ENCODE data around the gene RPL14.
"Not testable (repeated sequence)": the region's sequence is repeated elsewhere in the genome, so short reads cannot be mapped to it uniquely, and the experiment has no call there.

RPL14 gene

GRCh38 chr3:40456940-40457823, at the start of gene RPL14:
Gene RPL14, plus strand, starts transcription at chr3:40457339. Its CDS starts 133 bp downstream, at chr3:40457472.
- peak; percentile 92 to 93 for DNase-seq (ENCODE audit: low read depth in 2 of 2)

- DNase-seq (ENCODE audit: low read depth in 2 of 2): no peak
These were observed 49.5 kb upstream of the RPL14 start for GRCh38 chr3:40407611-40408010.

DNA sequence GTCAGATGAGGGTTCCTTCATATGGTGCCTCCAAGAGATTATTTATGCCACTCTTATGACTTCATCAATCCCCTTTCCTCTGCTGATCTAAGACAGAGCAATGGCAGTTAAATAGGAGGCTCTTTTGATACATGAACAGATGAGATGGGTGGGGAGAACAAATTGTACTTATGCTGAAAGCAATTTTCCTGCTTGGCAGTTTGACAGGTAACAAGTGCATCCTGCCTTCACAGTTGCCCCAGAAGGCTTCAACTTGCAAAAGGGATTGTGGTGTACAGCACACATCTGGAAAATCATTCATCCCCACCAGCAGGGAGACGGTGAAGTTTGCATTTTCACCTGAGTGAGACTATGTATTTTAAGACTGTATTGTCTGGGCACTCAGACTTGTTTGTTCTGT, 42.9 kb upstream of the RPL14 start:
- no peak for DNase-seq (ENCODE audit: low read depth in 2 of 2)

- DNase-seq (ENCODE audit: low read depth in 2 of 2): no peak
These were observed 39.1 kb upstream of the RPL14 start for GRCh38 chr3:40417845-40418543.

GRCh38 chr3:40422861-40423260, 34.3 kb upstream of the RPL14 start:
- no peak for DNase-seq (ENCODE audit: low read depth in 2 of 2)

DNA sequence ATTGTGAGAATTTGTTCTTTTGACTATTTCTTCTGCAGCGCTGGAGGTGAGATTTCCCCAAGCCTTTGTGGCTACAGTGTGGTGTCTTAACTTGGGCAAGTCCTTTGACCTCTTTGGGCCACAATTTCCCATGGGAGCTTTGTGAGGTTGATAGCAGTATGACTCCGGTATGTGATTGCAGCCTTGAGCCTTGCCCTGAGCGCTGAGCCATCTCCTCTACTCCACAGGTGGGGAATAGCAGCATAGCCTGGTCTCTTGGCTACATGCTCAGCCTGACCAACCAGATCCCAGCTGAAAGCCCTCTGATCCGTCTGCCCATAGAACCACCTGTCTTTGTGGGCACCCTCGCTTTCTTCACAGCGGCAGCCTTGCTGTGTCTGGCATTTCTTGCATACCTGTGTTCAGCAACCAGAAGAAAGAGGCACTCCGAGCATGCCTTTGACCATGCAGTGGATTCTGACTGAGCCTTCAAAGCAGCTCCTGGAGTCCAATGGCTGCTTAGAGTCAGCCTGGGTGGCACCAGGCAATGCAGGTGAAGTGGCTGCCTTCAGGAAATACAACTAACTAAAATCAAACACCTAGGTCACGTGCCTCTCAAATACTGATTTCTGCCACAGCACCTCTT, 30.0 kb upstream of the RPL14 start:
- no peak for DNase-seq (ENCODE audit: low read depth in 2 of 2)

DNA sequence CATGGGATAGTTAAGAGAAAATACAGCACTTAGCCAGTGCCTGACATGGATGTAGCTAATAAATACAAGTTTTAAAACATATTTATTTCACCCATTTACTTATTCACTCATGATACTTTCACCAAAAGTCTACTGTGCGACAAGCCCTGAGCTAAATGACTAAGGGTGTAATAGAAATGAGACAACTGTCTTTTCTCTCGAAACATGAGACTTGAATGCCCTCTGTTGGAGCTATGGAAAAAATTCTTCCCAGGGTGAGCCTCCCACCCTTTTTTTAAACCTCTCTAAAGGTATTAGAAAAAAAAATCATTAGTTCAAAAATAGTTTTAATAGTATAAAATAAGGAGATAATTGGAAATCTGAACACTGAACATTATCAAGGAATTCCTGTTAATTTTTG, 24.3 kb upstream of the RPL14 start:
- no peak for DNase-seq (ENCODE audit: low read depth in 2 of 2)

- DNase-seq (ENCODE audit: low read depth in 2 of 2): no peak
These were observed 19.2 kb upstream of the RPL14 start for GRCh38 chr3:40437889-40438288.

GRCh38 chr3:40445062-40445461, 12.1 kb upstream of the RPL14 start:
- no peak for DNase-seq (ENCODE audit: low read depth in 2 of 2)

DNA sequence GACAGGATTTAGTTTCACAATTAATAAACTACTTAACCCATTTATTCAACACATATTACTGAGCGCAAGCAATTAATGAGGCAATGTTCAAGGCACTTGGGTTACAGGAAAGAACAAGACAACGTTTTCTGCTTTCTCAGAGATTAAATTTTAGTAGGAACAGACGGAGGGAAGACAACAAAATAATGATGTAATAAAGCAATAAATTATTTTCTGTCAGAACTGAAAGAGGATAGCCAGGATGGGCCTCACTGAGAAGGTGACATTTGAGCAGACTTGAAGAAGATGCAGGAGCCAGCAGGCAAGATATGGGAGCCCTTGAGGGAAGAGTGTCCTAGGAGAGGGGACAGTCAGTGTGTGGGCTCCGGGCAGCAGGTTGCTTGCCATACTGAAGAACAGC, 11.3 kb upstream of the RPL14 start:
- no peak for DNase-seq (ENCODE audit: low read depth in 2 of 2)

DNA sequence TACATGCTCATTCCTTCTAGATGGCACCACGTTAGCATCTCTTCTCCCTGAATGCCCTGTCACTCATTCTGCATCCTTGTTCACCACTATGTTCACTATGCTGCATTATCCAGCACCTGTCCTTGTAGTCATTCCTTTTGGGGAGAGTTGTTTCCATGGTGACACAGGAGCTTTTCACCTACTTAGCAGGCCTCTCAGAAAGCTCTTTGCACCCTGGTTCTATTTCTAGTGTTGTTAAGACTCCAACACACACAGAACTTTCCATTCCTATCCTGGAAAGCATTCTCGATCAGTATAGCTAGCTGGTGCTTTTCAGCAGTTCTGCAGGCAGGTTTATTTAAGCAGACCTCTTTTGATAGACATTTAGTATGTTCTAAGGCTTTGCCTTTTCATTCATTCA, 6.7 kb upstream of the RPL14 start:
- no peak for DNase-seq (ENCODE audit: low read depth in 2 of 2)

DNA sequence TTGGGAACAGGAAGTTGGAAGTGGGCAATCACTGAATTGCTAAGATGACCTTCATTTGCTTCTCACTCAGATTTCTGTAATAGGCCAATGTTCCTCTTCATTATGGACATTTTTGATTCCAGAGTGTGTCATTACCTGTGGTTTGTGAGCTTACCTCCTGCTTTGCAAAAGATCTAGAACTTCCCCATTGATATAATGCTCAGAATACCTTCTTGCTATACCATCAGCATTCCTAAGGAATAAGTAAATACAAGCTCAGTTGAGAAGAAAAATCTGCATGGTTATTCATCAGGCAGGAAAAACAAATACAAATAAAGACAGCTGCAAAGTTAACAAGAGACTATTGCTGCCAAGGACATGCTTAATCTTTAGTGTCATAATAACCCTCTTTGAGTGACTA, 5.6 kb upstream of the RPL14 start:
- DNase-seq (ENCODE audit: low read depth in 2 of 2): no peak

GRCh38 chr3:40452057-40452456, 5.1 kb upstream of the RPL14 start:
- no peak for DNase-seq (ENCODE audit: low read depth in 2 of 2)

DNA sequence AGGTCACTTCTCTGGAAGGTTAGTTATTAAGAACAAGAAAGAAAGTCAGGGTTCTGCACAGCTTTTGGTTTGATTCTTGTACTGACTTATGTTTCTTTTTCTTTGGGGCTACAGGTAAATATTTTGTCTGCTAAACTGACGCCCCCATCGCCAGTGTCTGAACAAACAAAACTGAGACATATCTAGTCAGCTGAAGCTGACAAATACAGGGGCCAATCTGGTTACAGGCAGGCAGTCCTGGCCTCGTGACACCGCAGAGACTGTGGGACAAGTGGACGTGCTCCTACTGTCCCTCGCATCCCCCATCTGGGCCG, 4.6 kb upstream of the RPL14 start:
- DNase-seq (ENCODE audit: low read depth in 2 of 2): no peak

GRCh38 chr3:40452876-40453730, 4.0 kb upstream of the RPL14 start:
- peak; percentile 89 to 95 for DNase-seq (ENCODE audit: low read depth in 2 of 2)

GRCh38 chr3:40453933-40454332, 3.2 kb upstream of the RPL14 start:
- DNase-seq (ENCODE audit: low read depth in 2 of 2): no peak

DNA sequence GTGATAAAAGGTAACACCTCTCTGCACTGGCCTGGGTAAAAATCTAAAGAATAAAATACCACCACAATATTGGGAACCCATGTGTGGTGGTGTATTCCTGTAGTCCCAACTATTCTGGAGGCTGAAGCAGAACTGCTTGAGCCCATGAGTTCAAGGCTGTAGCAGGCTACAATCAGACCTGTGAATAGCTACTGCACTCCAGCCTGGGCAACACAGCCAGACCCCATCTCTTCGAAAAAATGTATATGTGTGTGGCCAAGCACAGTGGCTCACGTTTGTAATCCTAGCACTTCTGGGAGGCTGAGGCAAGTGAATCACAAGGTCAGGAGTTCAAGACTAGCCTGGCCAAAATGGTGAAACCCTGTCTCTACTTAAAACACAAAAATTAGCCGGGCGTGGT, 1.8 kb upstream of the RPL14 start:
- no peak for DNase-seq (ENCODE audit: low read depth in 2 of 2)

- DNase-seq (ENCODE audit: low read depth in 2 of 2): no peak
These were observed 730 bp upstream of the RPL14 start for GRCh38 chr3:40456279-40456939.

- no peak for DNase-seq (ENCODE audit: low read depth in 2 of 2)
These were observed 1.3 kb downstream of the RPL14 start for GRCh38 chr3:40458473-40458872.

DNA sequence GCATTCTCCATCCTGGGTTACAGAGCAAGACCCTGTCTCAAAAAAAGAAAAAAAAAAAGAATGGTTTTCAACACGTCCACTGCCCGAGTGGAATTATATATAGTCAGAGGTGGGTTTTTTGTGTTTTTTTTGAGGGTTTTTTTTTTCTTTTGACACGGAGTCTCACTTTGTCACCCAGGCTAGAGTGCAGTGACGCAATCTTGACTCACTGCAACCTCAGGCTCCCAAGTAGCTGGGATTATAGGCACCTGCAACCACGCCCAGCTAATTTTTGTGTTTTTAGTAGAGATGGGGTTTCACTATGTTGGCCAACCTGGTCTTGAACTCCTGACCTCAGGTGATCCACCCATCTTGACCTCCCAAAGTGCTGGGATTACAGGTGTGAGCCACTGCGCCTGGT, 3.3 kb downstream of the RPL14 start:
- DNase-seq (ENCODE audit: low read depth in 2 of 2): not testable (repeated sequence)

DNA sequence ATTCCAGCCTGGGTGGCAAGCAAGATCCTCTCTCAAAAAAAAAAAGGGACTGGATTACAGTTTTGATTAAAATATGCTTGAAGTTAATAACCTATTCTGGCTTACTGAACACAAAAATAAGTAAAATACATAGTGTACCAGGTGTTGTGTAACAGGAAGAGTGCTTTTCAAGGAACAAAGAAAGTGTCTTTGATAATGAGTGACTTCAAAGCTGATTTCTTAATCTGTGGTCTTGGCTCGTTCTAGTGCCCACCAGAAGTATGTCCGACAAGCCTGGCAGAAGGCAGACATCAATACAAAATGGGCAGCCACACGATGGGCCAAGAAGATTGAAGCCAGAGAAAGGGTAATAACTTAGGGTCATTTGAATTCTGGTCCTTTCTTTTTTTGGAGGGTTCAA, 4.0 kb downstream of the RPL14 start:
- DNase-seq (ENCODE audit: low read depth in 2 of 2): no peak

Data from stimulated activated CD4-positive, alpha-beta T cell treated with anti-CD3 and anti-CD28 coated beads, Interleukin-4, amount 100 ng/mL, for 48 hours (primary cell).